Mononuclear cell (primary cell): ENCODE data around the gene ZC3H12A. TPM values are rescaled to one million over a fixed set of nuclear protein-coding genes. Genes with fewer than 3 reads are reported as not detected.
"Not testable (repeated sequence)": the region's sequence is repeated elsewhere in the genome, so short reads cannot be mapped to it uniquely, and the experiment has no call there.

Source experiments
- H3K27me3 ChIP-seq: 2 replicates; pipeline ENCODE4 v1.6.0; 2011; ENCODE audit warnings: low read length, control low read depth; ENCODE audit not compliant: insufficient read depth
- H3K4me1 ChIP-seq: 2 replicates; pipeline ENCODE4 v1.5.1; 2011; ENCODE audit warnings: mild to moderate bottlenecking, low read length, control low read depth; ENCODE audit not compliant: insufficient read depth
- H3K4me3 ChIP-seq: 2 replicates; pipeline ENCODE4 v1.5.1; 2011; ENCODE audit warnings: mild to moderate bottlenecking, low read length, moderate library complexity
- H3K9me3 ChIP-seq: 2 replicates; pipeline ENCODE4 v1.5.1; 2011; ENCODE audit warnings: low read depth, mild to moderate bottlenecking, control low read depth, low read length
- total RNA-seq: library from RNA; depleted of rRNA; stranded (reverse); fragments of >200 nt; gene quantifications from one replicate; pipeline ENCODE4 v1.2.3, GENCODE V29; 2012

ZC3H12A gene
- total RNA-seq, 1 donor = 160 TPM

GRCh38 chr1:37532418-37533156 lies 58.2 kb downstream of the ZC3H12A start:
- not testable (repeated sequence) for H3K9me3 ChIP-seq, H3K4me1 ChIP-seq, H3K27me3 ChIP-seq, H3K4me3 ChIP-seq

GRCh38 chr1:37533317-37534093 lies 59.1 kb downstream of the ZC3H12A start:
- H3K4me3 ChIP-seq = no peak overlapping the region
- H3K27me3 ChIP-seq = no peaks in the 10 kb centered on the region
- H3K4me1 ChIP-seq = no peaks in the 10 kb centered on the region
- no peaks in the 10 kb centered on the region for H3K9me3 ChIP-seq

Other genes starting within 250 kb of the ZC3H12A start
- 65.3 TPM for gene MEAF6, start 40.2 kb downstream of the ZC3H12A start, total RNA-seq
- 32.7 TPM for gene SNIP1, start 79.7 kb downstream of the ZC3H12A start, total RNA-seq
- gene DNALI1, start 82.4 kb downstream of the ZC3H12A start, total RNA-seq = 0.21 TPM
- 49.3 TPM for gene GNL2, start 121.4 kb downstream of the ZC3H12A start, total RNA-seq
- gene RSPO1, start 160.3 kb downstream of the ZC3H12A start, total RNA-seq = not detected
- 0.31 TPM for gene CDCA8, start 217.9 kb downstream of the ZC3H12A start, total RNA-seq